Kidney (tissue), 14 donors: Measurements from ENCODE around the gene TLNRD1. TPM values are rescaled to one million over a fixed set of nuclear protein-coding genes. Genes with fewer than 3 reads are reported as not detected.

Experiments used
- DNase-seq, 5 donors: peaks; one replicate each; pipeline ENCODE4 v3.0.0-alpha.2; 2013 to 2020
- FAIRE-seq: peaks from 2 replicates; lab custom pipeline; 2012; peaks lifted over from hg19 to GRCh38; lab: Jason Lieb, UNC
- H3K27ac ChIP-seq, 2 donors: one replicate each; pipeline ENCODE4 v1.7.0; 2013; ENCODE audit warnings: low read depth in 2 of 2, low read length in 2 of 2, inconsistent platforms in 1 of 2
- H3K27me3 ChIP-seq: one replicate; pipeline ENCODE4 v1.7.1; 2013; ENCODE audit warnings: low read length, inconsistent platforms; ENCODE audit not compliant: control insufficient read depth, insufficient read depth
- H3K36me3 ChIP-seq, 3 donors: one replicate each; pipeline versions ENCODE4 v1.7.0 to v1.7.1; 2013; ENCODE audit warnings: low read length in 3 of 3, control low read depth in 1 of 3, inconsistent platforms in 1 of 3; ENCODE audit not compliant: insufficient read depth in 3 of 3, control insufficient read depth in 2 of 3
- H3K4me1 ChIP-seq, 3 donors: one replicate each; pipeline versions ENCODE4 v1.7.0 to v1.7.1; 2013; ENCODE audit warnings: low read length in 3 of 3, inconsistent platforms in 1 of 3, low read depth in 1 of 3; ENCODE audit not compliant: control insufficient read depth in 2 of 3, insufficient read depth in 2 of 3
- H3K4me3 ChIP-seq, 3 donors: one replicate each; pipeline versions ENCODE4 v1.7.0 to v1.8.1; 2013; ENCODE audit warnings: low read length in 3 of 3, control low read depth in 1 of 3, inconsistent platforms in 1 of 3
- H3K9ac ChIP-seq, 3 donors: one replicate each; pipeline versions ENCODE4 v1.7.0 to v1.7.1; 2013; ENCODE audit warnings: low read length in 3 of 3, control low read depth in 1 of 3, inconsistent platforms in 1 of 3
- H3K9me3 ChIP-seq, 3 donors: one replicate each; pipeline versions ENCODE4 v1.7.0 to v1.7.1; 2013; ENCODE audit warnings: low read length in 3 of 3, control low read depth in 1 of 3, inconsistent platforms in 1 of 3; ENCODE audit not compliant: control insufficient read depth in 2 of 3, insufficient read depth in 1 of 3
- intact Hi-C: fragments of 100-400 bp; cut with DNase I; formaldehyde crosslinking; loops from one replicate; pipeline ENCODE4 v1.11.1; 2022
- polyA plus RNA-seq: library from polyadenylated mRNA; stranded (reverse); fragments of 350-450 nt; fragmentation: Illumina TruSeq; extraction: RNeasy Lipid Tissue Mini Kit (QIAGEN cat#74804); gene quantifications from one replicate; pipeline ENCODE4 v1.2.3, GENCODE V29; 2014; ENCODE audit warnings: low read depth, low replicate concordance; ENCODE audit not compliant: insufficient read depth
- total RNA-seq: library from RNA; stranded (reverse); fragmentation: NEBNext Ultra II Directional; extraction: Animal tissue kit (Norgen Biotek cat#: 25700); gene quantifications from one replicate; pipeline ENCODE4 v1.2.1, GENCODE V29; 2021
- TF ChIP-seq, protein P1 (sequence below): IDR thresholded peaks from 3 replicates; pipeline ENCODE4 v1.5.1; 2012; ENCODE audit warnings: mild to moderate bottlenecking, moderate library complexity, borderline replicate concordance; ENCODE audit not compliant: insufficient read depth; ENCODE audit errors: extremely low read depth
- donor health status: control.
- donor health status: control.
- donor health status: control.
- donor health status: control.
- donor health status: control.
- donor health status: DM: yes; HTN: yes; CAD: no.
- donor health status: Normal renal cell carcinoma (clear cell type).

The TLNRD1 gene
- total and polyA plus RNA-seq, 2 donors from 2014 or later = 7.4 to 16.7 TPM

DNA sequence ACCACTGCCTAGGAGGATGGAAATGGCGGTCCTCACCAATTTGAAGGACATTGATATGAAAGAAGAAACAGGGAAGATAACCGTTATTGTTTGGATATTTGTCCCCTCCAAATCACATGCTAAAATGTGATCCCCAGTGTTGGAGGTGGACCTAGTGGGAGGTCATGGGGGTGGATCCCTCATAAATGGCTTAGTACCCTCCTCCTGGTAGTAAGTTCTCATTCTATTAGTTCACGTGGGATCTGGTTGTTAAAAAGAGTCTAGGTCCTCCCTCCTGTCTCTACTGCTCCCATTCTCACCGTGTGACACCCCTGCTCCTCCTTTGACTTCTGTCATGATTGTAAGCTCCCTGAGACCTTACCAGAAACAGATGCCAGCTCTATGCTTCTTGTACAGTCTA is 30.5 kb downstream of the TLNRD1 start:
- no peaks in the 10 kb centered on the region for H3K36me3 ChIP-seq
- intact Hi-C loops = no loop called here
- no peak overlapping the region for H3K27ac ChIP-seq
- no peaks in the 10 kb centered on the region for H3K27me3 ChIP-seq
- TF ChIP-seq, protein P1, sequence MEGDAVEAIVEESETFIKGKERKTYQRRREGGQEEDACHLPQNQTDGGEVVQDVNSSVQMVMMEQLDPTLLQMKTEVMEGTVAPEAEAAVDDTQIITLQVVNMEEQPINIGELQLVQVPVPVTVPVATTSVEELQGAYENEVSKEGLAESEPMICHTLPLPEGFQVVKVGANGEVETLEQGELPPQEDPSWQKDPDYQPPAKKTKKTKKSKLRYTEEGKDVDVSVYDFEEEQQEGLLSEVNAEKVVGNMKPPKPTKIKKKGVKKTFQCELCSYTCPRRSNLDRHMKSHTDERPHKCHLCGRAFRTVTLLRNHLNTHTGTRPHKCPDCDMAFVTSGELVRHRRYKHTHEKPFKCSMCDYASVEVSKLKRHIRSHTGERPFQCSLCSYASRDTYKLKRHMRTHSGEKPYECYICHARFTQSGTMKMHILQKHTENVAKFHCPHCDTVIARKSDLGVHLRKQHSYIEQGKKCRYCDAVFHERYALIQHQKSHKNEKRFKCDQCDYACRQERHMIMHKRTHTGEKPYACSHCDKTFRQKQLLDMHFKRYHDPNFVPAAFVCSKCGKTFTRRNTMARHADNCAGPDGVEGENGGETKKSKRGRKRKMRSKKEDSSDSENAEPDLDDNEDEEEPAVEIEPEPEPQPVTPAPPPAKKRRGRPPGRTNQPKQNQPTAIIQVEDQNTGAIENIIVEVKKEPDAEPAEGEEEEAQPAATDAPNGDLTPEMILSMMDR = no peak
- H3K9ac ChIP-seq = no peak overlapping the region
- no peak overlapping the region for H3K4me3 ChIP-seq
- H3K9me3 ChIP-seq = peaks cover 0 to 4% (median 0%) of the 10 kb centered on the region in 3 donors
- DNase-seq (no peak), FAIRE-seq (no peak)
- no peaks in the 10 kb centered on the region for H3K4me1 ChIP-seq

DNA sequence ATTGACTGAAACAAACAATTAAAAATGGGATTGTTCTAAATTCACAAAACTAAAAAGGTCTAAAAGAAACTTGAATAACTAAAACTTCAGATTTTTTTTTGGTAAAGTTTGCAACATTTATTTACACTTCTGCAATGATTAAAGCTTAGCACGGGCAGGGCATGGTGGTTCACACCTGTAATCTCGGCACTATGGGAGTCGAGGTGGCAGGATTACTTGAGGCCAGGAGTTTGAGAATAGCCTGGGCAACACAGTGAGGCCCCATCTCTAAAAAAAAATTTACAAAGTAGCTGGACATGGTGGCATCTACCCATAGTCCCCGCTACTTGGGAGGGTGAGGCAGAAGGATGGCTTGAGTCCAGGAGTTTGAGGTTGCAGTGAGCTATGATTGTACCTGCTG is 31.6 kb downstream of the TLNRD1 start:
- intact Hi-C loops = no loop called here
- Histone ChIP-seq H3K27ac (no peak overlapping the region), H3K9ac (no peak overlapping the region), H3K4me1 (no peaks in the 10 kb centered on the region), H3K36me3 (no peaks in the 10 kb centered on the region), H3K27me3 (no peaks in the 10 kb centered on the region), H3K4me3 (no peak overlapping the region), H3K9me3 (peaks cover 0 to 4% (median 0%) of the 10 kb centered on the region in 3 donors)
- TF ChIP-seq, protein P1 = no peak
- DNase-seq (no peak), FAIRE-seq (no peak)

GRCh38 chr15:81032818-81033217 is 32.1 kb downstream of the TLNRD1 start:
- no peaks in the 10 kb centered on the region for H3K4me1 ChIP-seq
- no peak overlapping the region for H3K9ac ChIP-seq
- H3K36me3 ChIP-seq = no peaks in the 10 kb centered on the region
- DNase-seq (no peak), FAIRE-seq (no peak)
- H3K9me3 ChIP-seq = peaks cover 0 to 4% (median 0%) of the 10 kb centered on the region in 3 donors
- intact Hi-C loops = no loop called here
- no peak overlapping the region for H3K4me3 ChIP-seq
- H3K27me3 ChIP-seq = no peaks in the 10 kb centered on the region
- TF ChIP-seq, protein P1 = no peak
- H3K27ac ChIP-seq = no peak overlapping the region

DNA sequence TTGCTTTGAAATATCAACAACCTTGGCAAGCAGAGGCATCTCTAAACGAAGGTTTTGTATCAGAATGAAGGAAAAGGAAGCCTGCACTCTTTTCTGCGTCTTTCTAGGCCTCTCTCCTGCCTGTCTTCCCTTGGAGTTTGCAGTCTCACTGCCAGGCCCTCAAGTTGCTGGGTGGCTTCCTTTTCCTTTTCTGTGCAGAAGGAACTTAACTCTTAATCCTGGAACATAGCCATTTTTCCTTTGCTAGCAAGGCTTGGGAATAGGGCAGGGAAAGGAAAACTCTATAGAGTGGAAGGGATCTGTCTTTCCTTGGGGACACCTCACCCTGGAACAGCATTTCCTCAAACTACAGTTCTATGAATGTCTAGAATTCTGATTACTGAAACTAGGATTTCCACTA is 32.8 kb downstream of the TLNRD1 start:
- Histone ChIP-seq H3K9ac (no peak overlapping the region), H3K36me3 (no peaks in the 10 kb centered on the region), H3K9me3 (peaks cover 0 to 4% (median 0%) of the 10 kb centered on the region in 3 donors), H3K4me3 (no peak overlapping the region), H3K27me3 (no peaks in the 10 kb centered on the region), H3K27ac (no peak overlapping the region), H3K4me1 (peaks cover 0 to 1% (median 0%) of the 10 kb centered on the region in 3 donors)
- TF ChIP-seq, protein P1 = no peak
- FAIRE-seq (no peak), DNase-seq (no peak)
- intact Hi-C loops = no loop called here
